ENCODE results near the gene CLDND2. TPM values are rescaled to one million over a fixed set of nuclear protein-coding genes. Genes with fewer than 3 reads are reported as not detected.

The CLDND2 gene
- total RNA-seq, 1 donor from 2014 or later = not detected

- peak within 1 kb of the TSS; percentile 93 for H3K4me2 ChIP-seq
- H4K20me1 ChIP-seq (ENCODE audit: low read depth) = no peaks in the 10 kb centered on the region
- DNase-seq (ENCODE audit: low spot score) = no peak
- H3K9me3 Mint-ChIP-seq = no peaks in the 10 kb centered on the region
- H3K79me2 ChIP-seq (ENCODE audit: low read depth) = no peaks in the 10 kb centered on the region
- peak within 1 kb of the TSS; percentile 47 for H2AFZ ChIP-seq (replicated peaks)
- peak within 1 kb of the TSS; percentile 80 for H3K4me3 ChIP-seq
- H3K9ac ChIP-seq = peak within 1 kb of the TSS; percentile 69
- no peaks in the 10 kb centered on the region for H3K36me3 Mint-ChIP-seq
- H3K27ac Mint-ChIP-seq = peak within 1 kb of the TSS; percentile 96
- no peak for TF ChIP-seq EZH2 (IDR thresholded peaks at IDR 0.05)
- TF ChIP-seq EZH2phosphoT487 (IDR thresholded peaks at IDR 0.05) = no peak
- TF ChIP-seq CTCF (IDR thresholded peaks at IDR 0.05) = no peak
- peaks cover 14% of the 10 kb centered on the region for H3F3A ChIP-seq (ENCODE audit: low read depth)
- peaks cover 7% of the 10 kb centered on the region for H3K4me1 ChIP-seq
- no peaks in the 10 kb centered on the region for H3K36me3 ChIP-seq
- H3K4me1 Mint-ChIP-seq = peaks cover 24% of the 10 kb centered on the region
- H3K9me3 ChIP-seq (ENCODE audit: low read depth) = no peaks in the 10 kb centered on the region
- peak within 1 kb of the TSS; percentile 99 for H3K4me3 Mint-ChIP-seq
- H3K27ac ChIP-seq = peak within 1 kb of the TSS; percentile 2
- H3K27me3 ChIP-seq = no peaks in the 10 kb centered on the region
- peaks cover 9% of the 10 kb centered on the region for H3K27me3 Mint-ChIP-seq (ENCODE audit: insufficient read depth, low read depth)
These were observed 2.8 kb downstream of the CLDND2 start, which contains the start of gene ETFB for GRCh38 chr19:51365965-51366388. ETFB (minus strand) TSS chr19:51366388; CDS start chr19:51366326, 62 bp downstream.

- peak overlapping the region; percentile 80 for H3K4me3 ChIP-seq
- no peaks in the 10 kb centered on the region for H3K9me3 ChIP-seq (ENCODE audit: low read depth)
- no peak for DNase-seq (ENCODE audit: low spot score)
- H3K79me2 ChIP-seq (ENCODE audit: low read depth) = no peaks in the 10 kb centered on the region
- Mint-ChIP-seq H3K27ac (peak overlapping the region; percentile 88), H3K4me1 (peaks cover 24% of the 10 kb centered on the region), H3K9me3 (no peaks in the 10 kb centered on the region), H3K36me3 (no peaks in the 10 kb centered on the region), H3K4me3 (peak overlapping the region; percentile 99), H3K27me3 (ENCODE audit: insufficient read depth, low read depth) (peaks cover 7% of the 10 kb centered on the region)
- no peak overlapping the region for H3K27ac ChIP-seq
- H3F3A ChIP-seq (ENCODE audit: low read depth) = peaks cover 14% of the 10 kb centered on the region
- peak overlapping the region; percentile 89 for H3K4me2 ChIP-seq
- H3K27me3 ChIP-seq = no peaks in the 10 kb centered on the region
- H3K36me3 ChIP-seq = no peaks in the 10 kb centered on the region
- no peak overlapping the region for H3K9ac ChIP-seq
- H2AFZ ChIP-seq (replicated peaks) = peak overlapping the region; percentile 47
- peaks cover 7% of the 10 kb centered on the region for H3K4me1 ChIP-seq
- H4K20me1 ChIP-seq (ENCODE audit: low read depth) = no peaks in the 10 kb centered on the region
- no peak for TF ChIP-seq CTCF (IDR thresholded peaks at IDR 0.05)
These were observed 3.4 kb downstream of the CLDND2 start for GRCh38 chr19:51365211-51365964.

GRCh38 chr19:51364200-51365106 lies 4.3 kb downstream of the CLDND2 start:
- no peak overlapping the region for H3K9ac ChIP-seq
- TF ChIP-seq EZH2 (IDR thresholded peaks at IDR 0.05) (no peak), EZH2phosphoT487 (IDR thresholded peaks at IDR 0.05) (no peak), CTCF (IDR thresholded peaks at IDR 0.05) (no peak)

More at GRCh38 chr19:51364200-51365106, 4.3 kb downstream of the CLDND2 start:
- Histone ChIP-seq H3F3A (ENCODE audit: low read depth) (peaks cover 14% of the 10 kb centered on the region), H3K4me1 (peaks cover 7% of the 10 kb centered on the region), H3K27ac (no peak overlapping the region), H4K20me1 (ENCODE audit: low read depth) (no peaks in the 10 kb centered on the region), H2AFZ (replicated peaks) (no peak overlapping the region), H3K9me3 (ENCODE audit: low read depth) (no peaks in the 10 kb centered on the region), H3K4me3 (no peak overlapping the region), H3K4me2 (no peak overlapping the region), H3K27me3 (no peaks in the 10 kb centered on the region), H3K79me2 (ENCODE audit: low read depth) (no peaks in the 10 kb centered on the region), H3K36me3 (no peaks in the 10 kb centered on the region)
- Mint-ChIP-seq H3K4me3 (peak overlapping the region; percentile 65), H3K36me3 (no peaks in the 10 kb centered on the region), H3K4me1 (peaks cover 25% of the 10 kb centered on the region), H3K27me3 (ENCODE audit: insufficient read depth, low read depth) (peaks cover 7% of the 10 kb centered on the region), H3K9me3 (no peaks in the 10 kb centered on the region), H3K27ac (no peak overlapping the region)
- DNase-seq (ENCODE audit: low spot score) = no peak

Measured in neural progenitor cell (in vitro differentiated cells).